NCI-H128 (cell line): ENCODE measurements around the gene UXS1.

Experiments used
- DNase-seq: peaks from one replicate; lab custom pipeline; 2025; ENCODE audit not compliant: unreplicated experiment; lab: John Stamatoyannopoulos, UW

UXS1 gene

GRCh38 chr2:106161938-106162820, 31.9 kb downstream of the UXS1 start:
- DNase-seq, result no peak

GRCh38 chr2:106161341-106161740, 32.8 kb downstream of the UXS1 start:
- DNase-seq, result no peak

GRCh38 chr2:106160786-106161261, 33.3 kb downstream of the UXS1 start:
- DNase-seq, result no peak

- DNase-seq, result no peak
Measured at GRCh38 chr2:106159866-106160785, 34.0 kb downstream of the UXS1 start.

GRCh38 chr2:106158871-106159270, 35.2 kb downstream of the UXS1 start:
- DNase-seq, result no peak

GRCh38 chr2:106158131-106158530, 36.0 kb downstream of the UXS1 start:
- DNase-seq, result no peak

- no peak for DNase-seq
Measured at GRCh38 chr2:106157416-106157815, 36.7 kb downstream of the UXS1 start.

GRCh38 chr2:106156305-106157296, 37.5 kb downstream of the UXS1 start:
- DNase-seq, result no peak

- DNase-seq, result no peak
Measured at GRCh38 chr2:106153781-106154180, 40.3 kb downstream of the UXS1 start.

- DNase-seq, result no peak
Measured at GRCh38 chr2:106147665-106148064, 46.4 kb downstream of the UXS1 start.

GRCh38 chr2:106147159-106147558, 46.9 kb downstream of the UXS1 start:
- no peak for DNase-seq

GRCh38 chr2:106144621-106145331, 49.3 kb downstream of the UXS1 start:
- DNase-seq, result no peak

- DNase-seq, result no peak
Measured at GRCh38 chr2:106143495-106144215, 50.4 kb downstream of the UXS1 start.

GRCh38 chr2:106142683-106143082, 51.4 kb downstream of the UXS1 start:
- no peak for DNase-seq

- DNase-seq, result no peak
Measured at GRCh38 chr2:106140913-106141312, 53.2 kb downstream of the UXS1 start.

- DNase-seq, result no peak
Measured at GRCh38 chr2:106140113-106140512, 54.0 kb downstream of the UXS1 start.

GRCh38 chr2:106139238-106139935, 54.7 kb downstream of the UXS1 start:
- no peak for DNase-seq

GRCh38 chr2:106138543-106139237, 55.4 kb downstream of the UXS1 start:
- no peak for DNase-seq
